Measurements from ENCODE around the gene COX8A. TPM values are rescaled to one million over a fixed set of nuclear protein-coding genes. Genes with fewer than 3 reads are reported as not detected.

The COX8A gene
- total and polyA plus RNA-seq, 2 of the 13 experiments (the other 11 are each of a cell fraction or from before 2014, with no cell fraction given): 202 to 406 TPM

Small RNA genes lying within 50 kb of the gene (small RNA-seq; reads per million reads assigned to genes)
- gene RNU6-45P (ENCODE audit: insufficient read depth in 2 of 3, insufficient read length in 3 of 3, low read depth in 2 of 3, low replicate concordance in 1 of 3): 0 to 0.97 (median 0.10) reads per million in 3 experiments

Other genes with a start within 250 kb of the COX8A start
- gene ZFTA, start 205.8 kb upstream of the COX8A start, total RNA-seq (2016; rRNA removed; fragmentation: Illumina TruSeq; extraction: Trizol): 6.5 and 10.4 TPM in 2 replicates
- 3.9 and 5.6 TPM in 2 replicates for gene ZFTA, start 205.8 kb upstream of the COX8A start, polyA plus RNA-seq (2011; rRNA removed)
- 23.6 and 29.9 TPM in 2 replicates for gene SPINDOC, start 161.2 kb upstream of the COX8A start, total RNA-seq (2016; rRNA removed; fragmentation: Illumina TruSeq; extraction: Trizol)
- gene SPINDOC, start 161.2 kb upstream of the COX8A start, polyA plus RNA-seq (2011; rRNA removed): 21.4 and 24.8 TPM in 2 replicates
- 13.9 and 17.4 TPM in 2 replicates for gene MARK2, start 135.5 kb upstream of the COX8A start, total RNA-seq (2016; rRNA removed; fragmentation: Illumina TruSeq; extraction: Trizol)
- gene MARK2, start 135.5 kb upstream of the COX8A start, polyA plus RNA-seq (2011; rRNA removed): 13.5 and 14.6 TPM in 2 replicates
- 6.9 and 8.5 TPM in 2 replicates for gene RCOR2, start 57.5 kb upstream of the COX8A start, total RNA-seq (2016; rRNA removed; fragmentation: Illumina TruSeq; extraction: Trizol)
- gene RCOR2, start 57.5 kb upstream of the COX8A start, polyA plus RNA-seq (2011; rRNA removed): 8.3 and 9.1 TPM in 2 replicates
- 17.1 and 17.9 TPM in 2 replicates for gene NAA40, start 35.6 kb upstream of the COX8A start, total RNA-seq (2016; rRNA removed; fragmentation: Illumina TruSeq; extraction: Trizol)
- gene NAA40, start 35.6 kb upstream of the COX8A start, polyA plus RNA-seq (2011; rRNA removed): 11.1 and 14.3 TPM in 2 replicates
- gene OTUB1, start 11.8 kb downstream of the COX8A start, total RNA-seq (2016; rRNA removed; fragmentation: Illumina TruSeq; extraction: Trizol): 58.8 and 78.7 TPM in 2 replicates
- gene OTUB1, start 11.8 kb downstream of the COX8A start, polyA plus RNA-seq (2011; rRNA removed): 130 TPM in 2 replicates
- 0.02 TPM in 1 of 2 replicates, not detected in the other for gene FLRT1, start 61.3 kb downstream of the COX8A start, total RNA-seq (2016; rRNA removed; fragmentation: Illumina TruSeq; extraction: Trizol)
- gene FLRT1, start 61.3 kb downstream of the COX8A start, polyA plus RNA-seq (2011; rRNA removed): 0.08 TPM in 2 replicates
- gene MACROD1, start 191.5 kb downstream of the COX8A start, total RNA-seq (2016; rRNA removed; fragmentation: Illumina TruSeq; extraction: Trizol): 34.5 and 39.6 TPM in 2 replicates
- gene MACROD1, start 191.5 kb downstream of the COX8A start, polyA plus RNA-seq (2011; rRNA removed): 23.1 and 33.3 TPM in 2 replicates
- 217 and 245 TPM in 2 replicates for gene STIP1, start 211.6 kb downstream of the COX8A start, total RNA-seq (2016; rRNA removed; fragmentation: Illumina TruSeq; extraction: Trizol)
- 81.1 and 83.3 TPM in 2 replicates for gene STIP1, start 211.6 kb downstream of the COX8A start, polyA plus RNA-seq (2011; rRNA removed)
- gene FERMT3, start 232.1 kb downstream of the COX8A start, total RNA-seq (2016; rRNA removed; fragmentation: Illumina TruSeq; extraction: Trizol): not detected in 2 replicates
- gene FERMT3, start 232.1 kb downstream of the COX8A start, polyA plus RNA-seq (2011; rRNA removed): 0.16 and 0.29 TPM in 2 replicates

Measured in HepG2 (cell line).